ENCODE data around the gene TRPV5.
"Not testable (repeated sequence)": the region's sequence is repeated elsewhere in the genome, so short reads cannot be mapped to it uniquely, and the experiment has no call there.

The TRPV5 gene

GRCh38 chr7:142933624-142934023 is at the start of gene TRPV5:
TSS of gene TRPV5 (minus strand) at chr7:142933746. CDS start at chr7:142933459, 287 bp downstream.
- no peak for DNase-seq (ENCODE audit: low spot score)

- not testable (repeated sequence) for DNase-seq (ENCODE audit: low spot score)
Measured at GRCh38 chr7:142978402-142978801, 44.9 kb upstream of the TRPV5 start.

- DNase-seq (ENCODE audit: low spot score): no peak
Measured at GRCh38 chr7:142974626-142975025, 41.1 kb upstream of the TRPV5 start.

- no peak for DNase-seq (ENCODE audit: low spot score)
Measured at GRCh38 chr7:142969183-142969582, 35.6 kb upstream of the TRPV5 start.

- no peak for DNase-seq (ENCODE audit: low spot score)
Measured at GRCh38 chr7:142968229-142968628, 34.7 kb upstream of the TRPV5 start.

- DNase-seq (ENCODE audit: low spot score): no peak
Measured at GRCh38 chr7:142964502-142965246, 31.1 kb upstream of the TRPV5 start.

- no peak for DNase-seq (ENCODE audit: low spot score)
Measured at GRCh38 chr7:142963993-142964392, 30.4 kb upstream of the TRPV5 start.

GRCh38 chr7:142962991-142963390 is 29.4 kb upstream of the TRPV5 start:
- no peak for DNase-seq (ENCODE audit: low spot score)

- no peak for DNase-seq (ENCODE audit: low spot score)
Measured at GRCh38 chr7:142961973-142962926, 28.7 kb upstream of the TRPV5 start, which contains the start of gene KEL. TSS of gene KEL (minus strand) at chr7:142962363. CDS start at chr7:142962206, 157 bp downstream.

- no peak for DNase-seq (ENCODE audit: low spot score)
Measured at GRCh38 chr7:142961595-142961972, 28.0 kb upstream of the TRPV5 start.

- no peak for DNase-seq (ENCODE audit: low spot score)
Measured at GRCh38 chr7:142960955-142961512, 27.5 kb upstream of the TRPV5 start.

- DNase-seq (ENCODE audit: low spot score): no peak
Measured at GRCh38 chr7:142959202-142959601, 25.7 kb upstream of the TRPV5 start.

- DNase-seq (ENCODE audit: low spot score): no peak
Measured at GRCh38 chr7:142957723-142958122, 24.2 kb upstream of the TRPV5 start.

- DNase-seq (ENCODE audit: low spot score): no peak
Measured at GRCh38 chr7:142956951-142957623, 23.5 kb upstream of the TRPV5 start.

GRCh38 chr7:142954680-142955268 is 21.2 kb upstream of the TRPV5 start:
- no peak for DNase-seq (ENCODE audit: low spot score)

- no peak for DNase-seq (ENCODE audit: low spot score)
Measured at GRCh38 chr7:142950235-142950634, 16.7 kb upstream of the TRPV5 start.

- no peak for DNase-seq (ENCODE audit: low spot score)
Measured at GRCh38 chr7:142948603-142949002, 15.1 kb upstream of the TRPV5 start.

GRCh38 chr7:142945001-142945400 is 11.5 kb upstream of the TRPV5 start:
- DNase-seq (ENCODE audit: low spot score): no peak

GRCh38 chr7:142943706-142944268 is 10.2 kb upstream of the TRPV5 start:
- no peak for DNase-seq (ENCODE audit: low spot score)

GRCh38 chr7:142942746-142943145 is 9.2 kb upstream of the TRPV5 start:
- DNase-seq (ENCODE audit: low spot score): no peak

GRCh38 chr7:142941541-142941940 is 8.0 kb upstream of the TRPV5 start:
- DNase-seq (ENCODE audit: low spot score): no peak
